DND-41 (cell line): ENCODE measurements around the gene PRPF6.

Experiments
- ATAC-seq: fragments of 200-7000 bp; cut with Tn5 transposase; 3 replicates; pipeline ENCODE4 v1.9.1; 2021; ENCODE audit warnings: low read depth; ENCODE audit not compliant: insufficient read depth
- DNase-seq: peaks from one replicate; pipeline ENCODE4 v3.0.0-alpha.2; 2020
- H2AFZ ChIP-seq: 2 replicates; pipeline ENCODE4 v1.6.0; 2012; ENCODE audit warnings: low read depth, low read length
- H3K27ac ChIP-seq: 2 replicates; pipeline ENCODE4 v1.5.1; 2012; ENCODE audit warnings: low read length, inconsistent platforms
- H3K27me3 ChIP-seq: fragments of 200-600 bp; sonication (generic); 2 replicates; pipeline ENCODE4 v1.6.0; 2012; ENCODE audit warnings: low read length, mild to moderate bottlenecking, inconsistent platforms; ENCODE audit not compliant: insufficient read depth, poor library complexity
- H3K36me3 ChIP-seq: 2 replicates; pipeline ENCODE4 v1.5.1; 2012; ENCODE audit warnings: low read length, inconsistent platforms; ENCODE audit not compliant: insufficient read depth
- H3K4me1 ChIP-seq: 2 replicates; pipeline ENCODE4 v1.5.1; 2012; ENCODE audit warnings: mild to moderate bottlenecking, low read length; ENCODE audit not compliant: insufficient read depth
- H3K4me2 ChIP-seq: 2 replicates; pipeline ENCODE4 v1.6.0; 2012; ENCODE audit warnings: mild to moderate bottlenecking, moderate library complexity, low read length, inconsistent platforms; ENCODE audit not compliant: insufficient read depth
- H3K4me3 ChIP-seq, 2 experiments: fragments of 200-600 bp in 1 of 2; shearing (Covaris generic) in 1 of 2; 2 replicates each; pipeline ENCODE4 v1.5.1; 2012 to 2016; ENCODE audit warnings: inconsistent platforms in 2 of 2, low read length in 2 of 2, mild to moderate bottlenecking in 2 of 2, low read depth in 1 of 2, moderate library complexity in 1 of 2
- H3K79me2 ChIP-seq: 2 replicates; pipeline ENCODE4 v1.6.0; 2012; ENCODE audit warnings: low read length, inconsistent platforms; ENCODE audit not compliant: insufficient read depth
- H3K9ac ChIP-seq: 2 replicates; pipeline ENCODE4 v1.6.0; 2012; ENCODE audit warnings: low read depth, mild to moderate bottlenecking, inconsistent platforms, low read length, moderate library complexity
- H3K9me3 ChIP-seq: 2 replicates; pipeline ENCODE4 v1.5.1; 2012; ENCODE audit warnings: low read length, moderate library complexity, mild to moderate bottlenecking, inconsistent platforms; ENCODE audit not compliant: insufficient read depth, severe bottlenecking
- H4K20me1 ChIP-seq: 2 replicates; pipeline ENCODE4 v1.6.0; 2012; ENCODE audit warnings: low read length; ENCODE audit not compliant: insufficient read depth
- EZH2 ChIP-seq: IDR thresholded peaks from 3 replicates; pipeline ENCODE4 v1.6.1; 2012; ENCODE audit warnings: borderline replicate concordance, low read depth, mild to moderate bottlenecking, moderate library complexity, low read length, inconsistent platforms; ENCODE audit not compliant: severe bottlenecking
- TF ChIP-seq, protein P1 (sequence below): IDR thresholded peaks from 2 replicates; pipeline ENCODE4 v1.5.1; 2012; ENCODE audit warnings: borderline replicate concordance, low read length, moderate library complexity, mild to moderate bottlenecking; ENCODE audit not compliant: poor library complexity, severe bottlenecking; ENCODE audit errors: extremely low read depth

PRPF6 gene

DNA sequence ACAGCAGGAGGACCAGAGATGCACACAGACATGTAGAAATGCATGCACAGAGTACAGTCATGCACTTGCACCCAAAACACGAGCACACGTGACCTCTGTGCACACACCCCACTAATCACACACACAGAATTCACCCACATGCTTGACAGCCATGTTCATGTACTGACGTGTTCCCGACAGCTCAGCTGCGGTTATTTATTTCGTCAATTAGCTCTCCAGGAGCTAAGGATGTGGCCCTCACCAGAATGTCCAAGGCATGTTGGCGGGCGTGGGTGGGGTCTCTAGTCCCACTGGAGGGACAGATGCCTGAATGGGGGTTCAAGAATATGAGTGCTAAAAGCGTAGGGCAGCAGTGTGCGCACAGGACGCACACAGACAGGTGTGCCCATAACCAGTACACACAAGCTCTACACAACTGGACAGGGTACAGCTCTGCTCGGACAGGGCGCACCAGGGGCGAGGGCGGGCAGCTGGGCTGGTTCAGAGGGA lies 571 bp upstream of the PRPF6 start:
- peaks cover 18% of the 10 kb centered on the region for H4K20me1 ChIP-seq
- H2AFZ ChIP-seq: peak overlapping the region; percentile 74
- H3K9ac ChIP-seq: peak overlapping the region; percentile 76

DNA sequence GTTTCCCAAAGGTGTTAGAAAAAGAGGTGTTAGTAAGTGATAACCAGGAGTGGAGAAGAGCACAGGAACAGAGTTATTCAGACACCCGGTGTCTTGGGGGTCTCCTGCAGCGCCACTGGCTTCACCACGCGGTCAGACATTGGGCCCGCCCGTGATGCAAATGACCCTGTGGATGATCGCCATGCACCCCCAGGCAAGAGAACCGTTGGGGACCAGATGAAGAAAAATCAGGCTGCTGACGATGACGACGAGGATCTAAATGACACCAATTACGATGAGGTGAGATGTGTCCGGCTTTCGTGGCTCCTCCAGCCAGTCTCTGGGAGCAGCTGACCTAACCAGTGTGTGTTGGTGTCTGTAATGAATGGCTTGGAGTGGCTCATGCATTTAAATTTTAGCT lies 2.0 kb downstream of the PRPF6 start:
- Histone ChIP-seq H3K4me1 (peaks cover 44% of the 10 kb centered on the region), H3K36me3 (peaks cover 54% of the 10 kb centered on the region)

More for the DNA sequence above, 571 bp upstream of the PRPF6 start:
- Histone ChIP-seq H3K9me3 (no peaks in the 10 kb centered on the region), H3K27ac (peak overlapping the region; percentile 93), H3K36me3 (peaks cover 38% of the 10 kb centered on the region), H3K79me2 (peaks cover 47% of the 10 kb centered on the region), H3K4me2 (peak overlapping the region; percentile 89), H3K4me3 (peak overlapping the region; percentile 76 to 97; a peak in 3 of 4 replicates), H3K27me3 (no peaks in the 10 kb centered on the region), H3K4me1 (peaks cover 47% of the 10 kb centered on the region)
- TF ChIP-seq, protein P1, sequence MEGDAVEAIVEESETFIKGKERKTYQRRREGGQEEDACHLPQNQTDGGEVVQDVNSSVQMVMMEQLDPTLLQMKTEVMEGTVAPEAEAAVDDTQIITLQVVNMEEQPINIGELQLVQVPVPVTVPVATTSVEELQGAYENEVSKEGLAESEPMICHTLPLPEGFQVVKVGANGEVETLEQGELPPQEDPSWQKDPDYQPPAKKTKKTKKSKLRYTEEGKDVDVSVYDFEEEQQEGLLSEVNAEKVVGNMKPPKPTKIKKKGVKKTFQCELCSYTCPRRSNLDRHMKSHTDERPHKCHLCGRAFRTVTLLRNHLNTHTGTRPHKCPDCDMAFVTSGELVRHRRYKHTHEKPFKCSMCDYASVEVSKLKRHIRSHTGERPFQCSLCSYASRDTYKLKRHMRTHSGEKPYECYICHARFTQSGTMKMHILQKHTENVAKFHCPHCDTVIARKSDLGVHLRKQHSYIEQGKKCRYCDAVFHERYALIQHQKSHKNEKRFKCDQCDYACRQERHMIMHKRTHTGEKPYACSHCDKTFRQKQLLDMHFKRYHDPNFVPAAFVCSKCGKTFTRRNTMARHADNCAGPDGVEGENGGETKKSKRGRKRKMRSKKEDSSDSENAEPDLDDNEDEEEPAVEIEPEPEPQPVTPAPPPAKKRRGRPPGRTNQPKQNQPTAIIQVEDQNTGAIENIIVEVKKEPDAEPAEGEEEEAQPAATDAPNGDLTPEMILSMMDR: no peak
- TF ChIP-seq EZH2: no peak
- ATAC-seq (peak; percentile 4), DNase-seq (no peak)

DNA sequence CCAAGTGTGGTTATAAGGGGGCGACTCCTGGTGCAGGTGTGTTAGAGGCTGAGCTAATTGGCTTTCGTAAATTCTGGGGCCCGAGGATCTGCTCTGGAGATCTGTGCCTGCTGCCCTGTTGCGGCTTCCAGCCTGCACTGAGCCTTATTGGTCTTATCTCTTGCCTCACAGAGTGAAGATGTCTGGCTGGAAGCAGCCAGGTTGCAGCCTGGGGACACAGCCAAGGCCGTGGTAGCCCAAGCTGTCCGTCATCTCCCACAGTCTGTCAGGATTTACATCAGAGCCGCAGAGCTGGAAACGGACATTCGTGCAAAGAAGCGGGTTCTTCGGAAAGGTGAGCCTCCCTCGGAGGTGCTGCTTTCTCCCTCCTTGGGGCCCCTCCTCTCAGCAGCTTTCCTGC lies 20.0 kb downstream of the PRPF6 start:
- Histone ChIP-seq H3K36me3 (peaks cover 85% of the 10 kb centered on the region), H3K4me1 (no peaks in the 10 kb centered on the region), H3K4me3 (no peak overlapping the region), H3K9ac (no peak overlapping the region), H2AFZ (no peak overlapping the region), H3K79me2 (peaks cover 21% of the 10 kb centered on the region), H3K4me2 (no peak overlapping the region), H3K27me3 (no peaks in the 10 kb centered on the region), H4K20me1 (peaks cover 30% of the 10 kb centered on the region), H3K9me3 (no peaks in the 10 kb centered on the region), H3K27ac (no peak overlapping the region)
- TF ChIP-seq, protein P1: no peak
- no peak for TF ChIP-seq EZH2
- ATAC-seq: no peak
- DNase-seq: no peak

More for the DNA sequence above, 2.0 kb downstream of the PRPF6 start:
- DNase-seq (no peak), ATAC-seq (no peak)
- Histone ChIP-seq H3K9me3 (no peaks in the 10 kb centered on the region), H2AFZ (no peak overlapping the region), H3K27me3 (no peaks in the 10 kb centered on the region), H3K79me2 (peaks cover 52% of the 10 kb centered on the region), H3K4me2 (peak overlapping the region; percentile 89), H3K27ac (no peak overlapping the region), H4K20me1 (peaks cover 18% of the 10 kb centered on the region), H3K4me3 (peak overlapping the region in 1 of 2 experiments; percentile 97; a peak in 1 of 4 replicates), H3K9ac (peak overlapping the region; percentile 76)
- TF ChIP-seq EZH2: no peak
- TF ChIP-seq, protein P1: no peak
